Stimulated activated CD4-positive, alpha-beta T cell treated with anti-CD3 and anti-CD28 coated beads, Interleukin-2, amount 100 ng/mL, for 48 hours (primary cell): ENCODE data around the gene UTF1.

Source experiments
- DNase-seq, 2 donors: peaks; one replicate each; pipeline ENCODE4 v3.0.0-alpha.2; 2020

The UTF1 gene, protein sequence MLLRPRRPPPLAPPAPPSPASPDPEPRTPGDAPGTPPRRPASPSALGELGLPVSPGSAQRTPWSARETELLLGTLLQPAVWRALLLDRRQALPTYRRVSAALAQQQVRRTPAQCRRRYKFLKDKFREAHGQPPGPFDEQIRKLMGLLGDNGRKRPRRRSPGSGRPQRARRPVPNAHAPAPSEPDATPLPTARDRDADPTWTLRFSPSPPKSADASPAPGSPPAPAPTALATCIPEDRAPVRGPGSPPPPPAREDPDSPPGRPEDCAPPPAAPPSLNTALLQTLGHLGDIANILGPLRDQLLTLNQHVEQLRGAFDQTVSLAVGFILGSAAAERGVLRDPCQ

DNA sequence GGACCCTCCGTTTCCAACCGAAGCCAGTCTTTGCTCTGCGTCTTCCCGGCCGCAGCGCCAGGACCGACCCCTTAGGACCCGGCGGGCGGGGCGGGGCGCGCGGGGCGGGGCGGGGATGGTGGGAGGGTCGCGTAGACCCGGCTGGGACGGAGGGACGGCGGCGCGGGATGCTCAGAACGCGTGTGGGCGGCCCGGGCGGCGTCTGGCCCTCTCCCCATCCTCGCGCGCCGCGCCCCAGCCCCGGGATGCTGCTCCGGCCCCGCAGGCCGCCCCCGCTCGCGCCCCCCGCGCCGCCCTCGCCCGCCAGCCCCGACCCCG, at the start of gene UTF1:
Gene UTF1 (plus strand): TSS at position 174 of the 318 bp plus-strand sequence. CDS start 72 bp downstream, at position 246.
- no peak for DNase-seq

DNA sequence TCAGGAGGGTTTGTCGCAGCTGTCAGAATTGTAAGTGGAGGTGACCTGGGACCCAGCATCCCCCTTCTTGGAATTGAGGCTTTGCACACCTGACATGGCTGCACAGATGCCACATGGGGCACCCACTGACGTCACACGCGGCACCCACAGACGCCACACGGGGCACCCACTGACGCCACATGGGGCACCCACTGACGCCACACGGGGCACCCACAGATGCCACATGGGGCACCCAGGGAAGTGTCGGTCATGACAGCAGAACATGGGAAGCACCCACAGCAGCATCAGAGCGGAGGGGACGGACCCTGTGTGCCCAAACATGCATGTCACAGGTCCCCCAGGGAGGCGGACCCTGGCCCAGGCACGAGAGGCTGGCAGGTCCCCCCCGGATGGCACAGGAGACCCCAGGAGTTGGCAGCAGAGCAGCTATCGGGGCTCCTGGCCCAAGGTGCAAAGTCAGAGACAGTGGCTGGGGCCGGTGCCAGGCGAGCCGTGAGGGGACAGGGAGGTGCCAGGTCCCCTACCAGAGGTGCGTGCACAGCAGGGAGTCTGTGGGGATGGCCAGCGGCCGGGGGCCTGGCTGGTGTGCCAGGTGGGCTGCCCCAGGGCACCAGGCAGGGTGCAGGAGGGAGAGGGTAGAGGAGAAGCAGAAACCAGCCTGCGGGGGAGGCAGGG, 48.9 kb upstream of the UTF1 start:
- DNase-seq: no peak

DNA sequence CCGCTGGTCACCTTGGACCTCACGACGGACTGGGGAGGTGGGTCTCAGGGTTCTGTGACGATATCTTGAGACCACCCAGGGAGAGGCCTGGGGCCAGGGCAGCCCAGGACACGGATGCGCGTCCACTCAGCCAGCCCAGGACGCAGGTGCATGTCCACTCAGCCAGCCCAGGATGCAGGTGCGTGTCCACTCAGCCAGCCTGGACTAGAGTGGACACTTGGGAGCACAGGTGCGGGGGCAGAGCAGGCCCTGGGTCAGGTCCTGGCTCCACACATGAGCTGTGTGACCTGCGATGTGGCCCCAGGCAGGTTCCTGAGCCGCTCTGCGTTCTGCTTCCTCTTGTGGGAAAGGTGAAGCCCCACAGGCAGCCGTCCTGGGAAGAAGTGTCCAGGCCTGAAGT, 47.8 kb upstream of the UTF1 start:
- DNase-seq: no peak

DNA sequence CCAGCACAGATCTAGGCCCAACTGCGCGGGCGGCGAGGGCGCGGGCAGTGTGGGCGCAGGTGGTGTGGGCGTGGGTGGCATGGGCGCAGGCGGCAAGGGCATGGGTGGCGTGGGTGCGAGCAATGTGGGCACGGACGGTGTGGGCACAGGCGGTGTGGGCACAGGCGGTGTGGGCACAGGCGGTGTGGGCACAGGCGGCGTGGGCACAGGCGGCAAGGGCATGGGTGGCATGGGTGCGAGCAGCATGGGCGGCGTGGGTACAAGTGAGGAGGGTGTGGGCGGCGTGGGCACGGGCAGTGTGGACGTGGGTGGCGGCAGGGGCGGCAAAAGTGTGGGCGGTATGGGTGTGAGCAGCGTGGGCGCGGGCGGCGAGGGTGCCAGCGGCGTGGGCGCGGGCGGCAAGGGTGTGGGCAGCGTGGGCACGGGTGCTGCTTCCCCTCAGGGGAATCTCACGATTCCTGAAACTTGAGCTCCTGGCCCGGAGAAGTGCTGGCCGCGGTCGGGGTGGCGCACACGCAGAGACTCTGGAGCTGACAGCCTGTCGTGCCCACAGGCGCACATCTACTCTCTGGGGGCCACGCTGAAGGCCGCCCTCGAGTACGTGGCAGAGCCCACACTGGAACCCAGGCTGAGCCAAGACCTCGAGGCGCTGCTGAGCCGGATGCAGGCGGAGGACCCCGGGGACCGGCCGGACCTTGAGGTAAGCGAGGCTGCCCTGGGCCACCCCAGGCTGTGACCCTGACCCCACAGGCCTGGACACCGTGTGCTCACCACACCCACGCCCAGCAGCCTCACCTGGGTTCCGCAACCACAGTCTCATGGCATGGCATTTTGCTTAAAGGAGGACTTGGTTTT, 47.0 kb upstream of the UTF1 start:
- DNase-seq: no peak

DNA sequence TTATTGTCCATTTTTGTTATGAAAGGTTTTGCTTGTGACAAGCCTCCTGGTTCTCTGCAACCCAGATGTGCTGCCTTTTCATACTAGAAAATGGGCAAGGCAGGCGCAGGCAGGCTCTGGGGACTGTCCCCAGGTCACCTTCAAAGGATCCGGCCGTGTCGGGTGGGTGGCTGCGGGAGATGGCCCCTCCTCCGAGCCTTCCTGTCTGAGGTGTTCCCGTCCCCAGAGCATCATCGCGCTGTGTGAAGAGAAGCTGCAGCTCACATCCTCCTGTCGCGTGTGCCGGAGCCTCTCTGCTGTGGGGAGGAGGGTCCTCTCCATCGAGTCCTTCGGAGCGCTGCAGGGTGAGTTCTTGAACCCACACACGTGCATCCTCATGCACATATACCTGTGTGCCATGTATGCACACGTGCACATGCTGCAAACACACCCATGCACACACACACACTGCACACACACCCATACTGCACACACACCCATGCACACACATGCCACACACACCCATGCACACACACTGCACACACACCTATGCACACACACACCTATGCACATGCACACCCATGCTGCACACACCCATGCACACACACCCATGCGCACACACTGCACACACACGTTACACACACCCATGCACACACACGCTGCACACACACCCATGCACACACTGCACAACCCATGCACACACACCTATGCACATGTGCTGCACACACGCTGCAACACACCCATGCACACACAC, 46.2 kb upstream of the UTF1 start:
- no peak for DNase-seq

DNA sequence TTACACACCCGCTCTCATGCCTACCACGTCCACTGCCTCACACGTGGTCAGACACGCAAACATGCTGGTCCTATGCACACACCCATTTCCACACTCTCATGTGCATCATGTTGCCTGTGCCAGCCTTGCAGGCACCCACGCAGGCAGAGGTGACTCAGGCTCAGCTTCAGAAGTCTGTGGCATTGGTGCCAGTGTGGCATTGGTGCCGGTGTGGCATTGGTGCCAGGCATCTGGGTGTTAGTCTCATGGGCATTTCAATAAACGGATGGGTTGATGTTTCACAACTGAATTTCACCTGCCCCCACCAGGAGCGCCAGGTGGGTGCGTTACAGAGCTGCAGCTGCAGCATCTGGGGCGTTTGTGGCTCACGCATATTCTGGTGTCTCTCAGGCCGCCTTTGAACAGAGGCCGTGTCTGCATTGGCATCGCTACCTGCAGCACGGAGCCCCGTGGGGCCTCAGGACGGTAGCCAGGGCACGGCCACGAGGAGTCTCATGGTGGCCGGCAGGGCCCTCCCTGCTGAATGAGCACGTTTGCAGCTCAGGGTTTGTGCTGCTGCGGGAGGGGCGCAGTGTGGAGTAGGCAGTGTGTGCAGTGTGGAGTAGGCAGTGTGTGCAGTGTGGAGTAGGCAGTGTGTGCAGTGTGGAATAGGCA, 45.3 kb upstream of the UTF1 start:
- no peak for DNase-seq

DNA sequence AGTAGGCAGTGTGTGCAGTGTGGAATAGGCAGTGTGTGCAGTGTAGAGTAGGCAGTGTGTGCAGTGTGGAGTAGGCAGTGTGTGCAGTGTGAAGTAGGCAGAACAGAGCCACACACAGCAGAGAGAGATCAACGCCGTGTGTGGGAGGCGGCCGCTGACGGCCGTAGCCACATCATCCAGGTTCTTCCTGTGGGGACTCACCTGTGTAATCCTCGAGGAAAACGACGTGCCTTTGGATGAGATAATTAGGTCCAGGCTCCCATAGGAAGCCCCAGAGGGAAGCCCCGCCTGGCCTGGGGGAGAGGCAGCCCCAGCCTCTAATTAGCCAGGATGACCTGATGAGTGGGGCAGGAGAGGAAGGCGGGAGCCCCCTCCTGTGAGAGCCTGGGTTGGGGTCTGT, 44.6 kb upstream of the UTF1 start:
- no peak for DNase-seq

DNA sequence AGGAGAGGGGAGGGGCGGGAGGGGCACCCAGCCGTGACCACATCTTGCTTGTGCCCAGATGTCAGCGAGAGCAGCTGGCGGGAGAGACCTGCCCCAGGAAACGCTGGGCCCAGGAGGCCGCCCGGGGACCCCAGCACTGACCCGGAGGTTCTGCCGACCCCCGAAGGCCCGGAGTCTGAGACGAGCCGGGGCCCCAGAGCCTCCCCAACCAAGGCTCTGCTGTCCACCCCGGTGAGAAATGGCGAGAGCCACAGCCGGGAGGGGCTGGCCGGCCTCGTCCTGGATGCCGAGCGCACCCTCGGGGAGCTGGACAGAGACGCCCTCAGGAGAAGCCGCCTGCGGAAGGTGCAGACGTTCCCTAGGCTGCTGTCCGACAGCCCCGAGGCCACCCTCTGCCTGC, 44.1 kb upstream of the UTF1 start:
- no peak for DNase-seq

DNA sequence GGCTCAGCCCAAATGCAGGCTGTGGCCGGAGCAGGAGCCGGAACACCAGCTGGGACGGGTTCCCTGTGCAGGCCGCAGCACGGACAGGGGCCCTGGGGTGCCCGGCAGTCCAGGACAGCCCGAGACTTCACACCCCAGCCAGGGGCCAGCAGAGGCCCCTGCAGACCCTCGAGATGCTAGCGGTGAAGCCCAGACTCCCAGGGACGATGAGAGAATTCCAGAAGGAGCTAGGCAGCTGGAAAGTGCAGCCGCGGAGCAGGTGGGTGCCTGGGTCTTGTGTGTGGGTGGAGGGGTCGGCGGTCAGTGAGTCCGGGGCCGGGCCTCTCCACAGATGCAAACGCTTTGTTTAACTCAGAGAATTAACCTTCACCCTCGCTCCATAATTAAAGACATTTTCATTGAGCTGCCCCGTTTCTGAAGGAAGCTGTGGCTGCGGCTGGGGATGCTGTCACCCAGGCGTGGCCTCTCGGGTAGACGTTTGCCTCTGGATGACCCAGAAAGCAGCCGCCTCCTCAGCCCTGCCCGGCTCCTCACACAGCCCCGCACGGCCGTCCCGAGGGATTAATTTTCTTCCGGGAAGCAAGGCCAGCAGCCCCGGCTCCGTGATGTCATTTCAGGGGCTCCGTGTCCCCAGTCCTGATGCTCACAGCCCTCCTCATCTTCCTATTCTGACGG, 43.5 kb upstream of the UTF1 start:
- no peak for DNase-seq

DNA sequence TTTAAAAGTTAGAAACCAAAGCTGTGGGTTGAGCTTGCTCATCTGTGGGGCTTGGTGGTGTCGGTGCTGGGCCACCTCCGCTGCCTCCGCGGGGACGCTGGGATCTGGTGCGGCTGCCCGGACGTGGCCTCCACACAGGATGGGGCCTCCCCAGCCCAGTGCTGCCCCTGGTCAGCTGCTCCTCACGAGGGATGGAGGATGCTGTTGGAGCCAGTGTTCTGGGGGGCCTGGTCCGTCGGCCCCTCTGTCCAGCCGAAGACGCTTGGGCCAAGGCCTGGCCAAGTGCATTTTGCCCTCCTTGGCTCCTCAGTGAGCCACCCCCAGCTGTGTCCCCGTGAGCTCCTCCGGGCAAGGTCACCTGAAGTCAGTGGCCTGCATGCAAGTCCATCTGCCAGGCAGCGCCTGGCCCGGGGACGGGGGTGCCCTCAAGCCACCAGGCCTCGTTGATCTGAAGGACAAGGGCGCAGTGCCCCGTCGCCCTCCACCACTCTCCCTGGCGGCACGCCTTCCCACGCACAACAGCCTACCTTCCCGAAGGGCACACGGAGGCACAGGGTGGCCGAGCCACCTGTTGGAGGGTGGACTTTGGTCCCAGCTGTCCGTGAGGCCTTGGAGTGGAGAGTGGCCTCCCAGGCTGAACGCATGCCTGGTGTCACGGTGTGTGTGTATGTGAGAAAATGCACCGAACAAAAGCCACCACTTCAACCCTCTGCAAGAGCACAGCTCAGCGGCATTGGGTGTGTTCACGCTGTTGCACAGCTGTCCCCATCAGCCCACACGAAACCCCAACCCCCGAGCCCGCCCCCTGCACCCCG, 42.7 kb upstream of the UTF1 start:
- DNase-seq: no peak

DNA sequence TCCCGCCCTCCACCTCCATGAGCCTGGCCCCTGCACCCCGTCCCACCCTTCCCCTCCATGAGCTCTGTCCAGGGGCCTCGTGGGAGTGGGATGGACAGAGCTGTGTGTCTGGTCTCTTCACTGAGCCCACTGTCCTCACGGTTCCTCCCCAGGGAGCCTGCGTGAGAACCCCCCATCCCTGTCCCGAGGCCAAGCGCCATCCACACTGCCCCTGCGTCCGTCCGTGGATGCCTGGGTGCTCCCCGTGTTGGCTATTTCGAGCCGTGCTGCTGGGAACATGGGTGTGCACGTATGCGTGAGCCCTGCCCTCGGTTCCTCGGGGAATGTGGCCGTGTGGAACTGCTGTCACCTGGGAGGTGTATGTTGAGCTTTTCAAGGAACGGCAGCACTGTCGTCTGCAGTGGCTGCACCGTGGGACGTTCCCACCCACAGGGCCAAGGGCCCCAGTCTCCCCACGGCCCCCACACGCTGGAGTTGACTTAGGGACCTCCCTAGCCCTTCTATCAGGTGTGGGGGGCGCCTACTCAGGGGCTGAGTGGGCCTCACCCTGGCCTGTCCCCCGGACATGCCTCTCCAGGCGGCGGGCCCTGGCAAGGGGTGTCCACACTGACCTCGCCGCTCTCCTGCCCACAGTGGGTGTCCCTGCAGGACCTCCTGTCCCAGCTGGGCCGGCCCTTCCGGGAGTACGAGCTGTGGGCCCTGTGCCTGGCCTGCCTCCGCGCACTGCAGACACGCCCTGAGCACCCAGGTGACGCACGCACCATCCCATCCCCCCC, 41.9 kb upstream of the UTF1 start:
- DNase-seq: no peak

DNA sequence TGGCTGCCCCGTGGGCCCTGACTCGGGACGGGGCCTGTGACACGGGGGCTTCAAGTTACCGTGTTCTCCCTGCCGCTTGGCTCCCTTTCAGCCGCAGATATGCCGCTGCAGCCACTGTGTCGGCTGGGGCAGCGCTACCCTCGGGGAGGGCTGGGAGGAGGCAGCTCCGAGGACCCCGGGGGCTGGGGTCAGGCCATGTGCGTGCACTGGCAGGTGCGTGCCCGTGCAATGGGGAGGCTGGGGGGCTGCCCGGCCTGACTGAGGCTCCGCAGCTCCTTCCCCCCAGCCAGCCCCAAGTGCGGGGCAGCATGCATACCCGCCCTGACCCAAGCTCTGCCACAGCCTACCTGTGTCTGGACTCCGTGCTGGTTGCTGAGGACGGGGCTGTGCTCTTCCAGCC, 40.8 kb upstream of the UTF1 start:
- DNase-seq: no peak

DNA sequence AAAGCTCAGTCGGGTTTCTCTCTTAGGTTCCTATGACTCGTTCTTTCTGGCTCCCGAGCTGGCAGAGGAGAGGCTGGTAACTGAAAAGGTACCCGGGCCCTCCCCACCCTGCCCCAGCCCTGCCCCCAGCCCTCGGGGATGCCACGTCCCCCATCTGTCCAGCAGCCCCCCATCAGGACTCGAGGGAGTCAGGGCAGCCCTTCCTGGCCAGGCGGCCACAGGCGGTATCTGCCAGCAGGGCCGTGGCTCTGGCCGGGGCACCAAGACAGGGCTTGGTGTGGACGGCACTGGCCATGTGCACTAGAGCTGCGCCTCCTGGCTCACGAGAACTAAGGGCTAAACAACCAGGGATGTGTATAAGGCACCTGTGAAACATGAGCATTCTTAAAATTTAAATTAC, 40.3 kb upstream of the UTF1 start:
- DNase-seq: no peak

DNA sequence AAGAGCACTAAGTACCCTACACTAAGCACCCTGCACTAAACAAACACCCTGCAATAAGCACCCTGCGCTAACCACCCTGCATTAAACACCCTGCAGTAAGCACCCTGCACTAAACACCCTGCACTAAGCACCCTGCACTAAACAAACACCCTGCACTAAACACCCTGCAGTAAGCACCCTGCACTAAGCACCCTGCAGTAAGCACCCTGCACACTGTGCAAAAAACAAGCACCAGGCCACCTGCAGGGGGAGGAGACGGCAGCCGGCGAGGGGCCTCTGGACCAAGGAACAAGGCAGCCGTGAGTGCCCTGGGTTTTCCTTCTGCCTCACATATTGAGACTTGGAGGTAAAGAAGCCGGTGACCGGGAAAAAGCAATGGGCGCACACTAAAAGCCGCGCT, 39.8 kb upstream of the UTF1 start:
- DNase-seq: no peak

DNA sequence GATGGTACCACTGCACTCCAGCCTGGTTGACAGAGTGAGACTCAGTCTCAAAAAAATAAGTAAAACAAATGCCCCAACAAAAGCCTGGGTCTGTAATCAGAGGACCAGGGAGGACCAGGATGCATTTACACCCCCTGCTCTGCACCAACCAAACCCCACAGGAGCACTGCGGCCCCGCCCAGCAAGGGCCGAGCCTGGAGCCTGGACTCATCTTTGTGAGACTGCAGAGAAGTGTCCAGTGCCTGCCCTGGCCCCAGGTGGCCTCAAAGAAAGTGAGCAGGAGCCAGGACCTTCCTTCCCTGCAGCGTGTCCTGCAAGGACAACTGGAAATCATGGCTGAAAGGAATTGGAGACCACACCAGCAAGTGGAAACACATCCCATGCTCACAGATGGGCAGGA, 38.4 kb upstream of the UTF1 start:
- no peak for DNase-seq

DNA sequence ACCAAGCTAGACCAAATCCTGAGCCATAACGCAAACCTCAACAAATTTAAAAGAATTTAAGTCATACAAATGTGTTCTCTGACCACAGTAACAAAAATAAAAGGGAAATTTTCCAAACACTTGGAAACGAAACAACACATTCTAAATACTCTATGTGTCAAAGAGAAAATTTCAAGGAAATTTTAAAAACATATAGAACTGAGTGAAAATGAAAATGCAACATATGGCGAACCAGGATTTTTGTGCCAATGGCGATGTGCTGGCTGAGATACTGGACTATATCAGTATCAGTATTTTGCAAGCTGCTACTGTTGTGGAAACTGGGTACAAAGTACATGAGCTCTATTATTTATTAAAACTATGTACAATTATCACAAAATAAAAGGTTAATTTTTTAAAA, 35.9 kb upstream of the UTF1 start:
- DNase-seq: no peak

DNA sequence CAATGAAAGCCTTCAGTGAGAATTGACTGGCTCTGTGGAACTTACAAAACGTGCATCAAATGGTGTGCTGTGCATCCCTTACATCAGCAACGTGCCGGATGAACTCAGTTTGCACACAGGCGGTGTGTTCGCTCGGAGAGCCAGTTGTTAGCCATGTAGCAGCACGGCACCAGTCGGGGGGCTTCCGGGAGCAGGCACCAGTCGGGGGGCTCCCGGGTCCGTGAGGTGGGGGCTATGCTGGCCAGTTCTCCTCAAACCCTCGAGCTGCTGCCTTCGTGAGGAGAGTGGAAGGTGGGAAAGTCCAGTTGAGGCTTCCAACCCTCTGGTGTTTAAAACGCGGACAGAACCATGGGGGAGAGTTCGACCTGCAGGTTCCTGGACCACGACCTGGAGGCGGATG, 34.9 kb upstream of the UTF1 start:
- DNase-seq: no peak

DNA sequence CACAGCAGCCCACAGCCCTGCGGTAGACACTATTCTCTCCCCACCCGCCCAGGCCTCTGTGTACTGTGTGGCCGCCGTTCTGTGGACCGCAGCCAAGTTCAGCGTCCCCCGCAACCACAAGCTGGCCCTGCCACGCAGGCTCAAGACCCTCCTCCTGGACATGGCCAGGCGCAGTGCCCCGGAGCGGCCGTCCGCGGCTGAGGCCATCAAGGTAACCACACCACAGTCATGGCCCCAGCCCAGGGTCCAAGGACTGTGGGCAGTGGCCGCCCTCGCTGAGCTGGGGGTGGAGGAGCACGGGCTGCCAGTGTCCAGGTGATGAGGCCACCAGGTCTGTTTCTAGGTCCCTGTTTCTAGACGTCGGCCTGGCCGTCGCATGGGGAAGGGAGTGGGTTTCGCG, 34.4 kb upstream of the UTF1 start:
- no peak for DNase-seq

DNA sequence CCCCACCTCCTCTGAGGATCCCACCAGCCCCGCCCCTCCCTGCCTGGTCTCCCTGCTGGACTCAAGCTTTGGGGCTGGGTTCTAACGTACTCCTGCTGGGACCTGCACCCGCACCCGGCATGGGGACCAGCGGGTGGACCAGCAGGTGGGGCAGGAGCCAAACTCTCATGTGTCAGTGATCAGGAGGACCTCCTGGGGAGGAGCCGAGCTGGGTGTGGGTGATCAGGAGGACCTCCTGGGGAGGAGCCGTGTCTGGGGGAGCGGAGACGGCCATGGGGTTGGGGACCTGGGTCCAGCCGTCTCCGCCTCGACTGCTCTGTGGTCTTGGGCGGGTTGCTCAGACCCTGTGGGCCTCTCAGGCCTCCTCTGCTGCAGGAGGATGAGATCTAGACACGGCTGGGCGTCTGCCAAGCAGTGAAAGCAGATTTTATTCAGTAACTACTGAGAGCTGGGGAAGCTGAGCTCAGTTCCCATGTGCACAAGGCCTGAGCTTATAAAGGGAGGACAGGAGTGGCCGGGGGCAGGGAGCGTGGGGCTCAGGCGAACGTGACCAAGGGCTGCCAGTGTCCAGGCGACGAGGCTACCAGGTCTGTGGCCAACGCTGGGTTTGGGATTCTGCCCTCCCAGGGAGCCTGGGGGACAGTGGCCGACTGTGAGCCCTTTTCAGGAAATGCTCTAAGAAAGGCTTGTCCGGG, 33.6 kb upstream of the UTF1 start:
- no peak for DNase-seq
